HG03442 (cell line): ENCODE data around the gene BUB1B.
"Not testable (repeated sequence)": the region's sequence is repeated elsewhere in the genome, so short reads cannot be mapped to it uniquely, and the experiment has no call there.

Experiments
- ATAC-seq: cut with Tn5 transposase; IDR thresholded peaks from one replicate; pipeline ENCODE4 v1.9.1; 2021; ENCODE audit warnings: mild to moderate bottlenecking, moderate library complexity; ENCODE audit not compliant: unreplicated experiment

Gene BUB1B

GRCh38 chr15:40136470-40137302, 24.2 kb upstream of the BUB1B start:
- no peak for ATAC-seq

- no peak for ATAC-seq
These were observed 23.3 kb upstream of the BUB1B start for GRCh38 chr15:40137303-40138200.

- ATAC-seq: not testable (repeated sequence)
These were observed 22.7 kb upstream of the BUB1B start for GRCh38 chr15:40138201-40138570.

- ATAC-seq: no peak
These were observed 18.4 kb upstream of the BUB1B start for GRCh38 chr15:40142428-40142827.

GRCh38 chr15:40146037-40146436, 14.8 kb upstream of the BUB1B start:
- no peak for ATAC-seq

- ATAC-seq: no peak
These were observed 11.5 kb upstream of the BUB1B start for GRCh38 chr15:40149339-40149738.

- no peak for ATAC-seq
These were observed 10.5 kb upstream of the BUB1B start for GRCh38 chr15:40150163-40150925.

GRCh38 chr15:40151499-40151898, 9.4 kb upstream of the BUB1B start:
- no peak for ATAC-seq

- ATAC-seq: no peak
These were observed 8.9 kb upstream of the BUB1B start for GRCh38 chr15:40151991-40152390.

- ATAC-seq: not testable (repeated sequence)
These were observed 6.0 kb upstream of the BUB1B start for GRCh38 chr15:40154821-40155220.

- no peak for ATAC-seq
These were observed 5.5 kb upstream of the BUB1B start for GRCh38 chr15:40155270-40155910.

- no peak for ATAC-seq
These were observed 3.0 kb upstream of the BUB1B start for GRCh38 chr15:40157778-40158447.

GRCh38 chr15:40160021-40160420, 848 bp upstream of the BUB1B start:
- ATAC-seq: no peak

GRCh38 chr15:40161693-40162391, 973 bp downstream of the BUB1B start:
- no peak for ATAC-seq

- ATAC-seq: no peak
These were observed 1.7 kb downstream of the BUB1B start for GRCh38 chr15:40162552-40162951.

- ATAC-seq: no peak
These were observed 3.0 kb downstream of the BUB1B start for GRCh38 chr15:40163657-40164416.

GRCh38 chr15:40167374-40167773, 6.5 kb downstream of the BUB1B start:
- ATAC-seq: not testable (repeated sequence)

GRCh38 chr15:40175160-40175559, 14.3 kb downstream of the BUB1B start:
- ATAC-seq: no peak
